ENCODE data around the gene RASSF5. TPM values are rescaled to one million over a fixed set of nuclear protein-coding genes. Genes with fewer than 3 reads are reported as not detected.
A peak's percentile ranks its signal among the peaks of the same experiment; 100 is the strongest.

RASSF5 gene
- total RNA-seq, 1 experiment from 2014 or later: 7.9 TPM

DNA sequence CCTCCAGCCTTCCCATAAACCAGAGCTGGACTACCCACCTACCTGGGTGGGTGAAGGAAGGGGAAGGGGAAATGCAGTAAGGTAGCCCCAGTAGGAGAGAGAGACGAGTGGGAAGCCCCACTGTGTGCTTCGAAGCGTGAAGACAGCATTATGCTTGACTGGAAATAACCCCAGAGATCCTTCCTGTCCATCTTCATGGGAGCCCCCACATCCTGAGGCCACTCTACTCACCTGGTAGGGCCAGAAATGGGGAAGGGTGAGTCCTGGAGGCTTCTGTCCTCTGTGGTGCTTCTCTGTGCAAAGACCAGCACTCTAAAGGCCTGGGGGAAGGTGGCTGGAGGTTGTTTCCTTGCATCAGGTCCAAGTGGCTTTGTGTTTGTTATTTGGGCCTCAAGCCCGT lies 10.0 kb upstream of the RASSF5 start:
- no peak for DNase-seq (ENCODE audit: low spot score)

DNA sequence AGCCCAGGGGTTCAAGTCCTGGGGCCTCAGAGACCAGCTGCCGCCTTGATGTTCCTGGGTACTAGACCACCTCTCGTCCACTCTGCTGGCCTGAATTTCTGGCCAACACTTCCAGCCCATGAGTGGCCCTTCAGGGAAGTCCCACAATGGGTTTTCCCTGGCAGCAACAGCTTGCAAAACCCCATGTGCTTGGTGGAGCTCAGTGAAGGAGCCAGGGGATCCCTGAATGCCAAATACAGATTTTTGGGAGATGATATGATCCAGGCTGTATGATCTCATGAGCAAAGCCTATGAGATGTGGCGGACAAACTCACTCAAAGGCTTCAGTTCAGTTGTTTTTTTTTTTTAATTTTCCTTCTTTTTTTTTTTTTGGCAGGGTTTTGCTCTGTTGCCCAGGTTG lies 9.6 kb upstream of the RASSF5 start:
- DNase-seq (ENCODE audit: low spot score): no peak

DNA sequence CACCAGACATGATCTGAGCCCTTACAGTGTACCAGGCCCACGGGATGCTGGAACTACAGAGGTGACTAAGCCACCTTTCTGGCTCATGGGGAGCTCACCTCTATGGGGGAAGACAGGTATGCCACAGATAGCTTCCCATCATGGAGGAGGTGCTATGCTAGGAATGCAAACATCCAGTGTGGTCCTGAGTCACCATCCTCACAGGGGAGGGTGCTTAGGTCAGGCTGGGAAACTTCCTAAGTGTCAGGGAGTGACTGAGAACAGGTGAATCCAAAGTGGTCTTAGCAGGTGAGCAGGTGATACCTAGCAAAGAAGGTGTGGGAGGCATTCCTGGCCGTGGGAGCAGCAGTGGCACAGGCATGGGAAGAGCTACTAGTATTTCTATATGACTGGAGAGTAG lies 8.6 kb upstream of the RASSF5 start:
- DNase-seq (ENCODE audit: low spot score): no peak

DNA sequence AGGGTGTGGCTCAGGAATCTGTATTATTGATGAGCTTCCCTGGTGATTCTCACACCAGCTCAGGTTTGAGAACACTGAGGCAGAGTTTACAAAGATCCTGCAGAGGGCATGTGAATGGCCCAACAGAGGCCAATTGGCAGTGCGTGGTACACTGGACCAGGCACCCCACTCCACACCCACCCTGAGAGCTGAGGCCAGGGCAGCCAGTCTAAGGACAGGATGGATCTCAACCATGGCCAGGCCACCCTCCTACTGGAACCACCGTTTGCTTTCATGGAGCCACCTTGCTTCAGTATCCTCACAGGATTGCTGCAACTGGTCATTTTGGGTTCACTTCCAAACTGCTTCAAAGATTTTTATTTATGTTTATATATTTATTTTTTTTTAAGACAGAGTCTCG lies 7.3 kb upstream of the RASSF5 start:
- no peak for DNase-seq (ENCODE audit: low spot score)

DNA sequence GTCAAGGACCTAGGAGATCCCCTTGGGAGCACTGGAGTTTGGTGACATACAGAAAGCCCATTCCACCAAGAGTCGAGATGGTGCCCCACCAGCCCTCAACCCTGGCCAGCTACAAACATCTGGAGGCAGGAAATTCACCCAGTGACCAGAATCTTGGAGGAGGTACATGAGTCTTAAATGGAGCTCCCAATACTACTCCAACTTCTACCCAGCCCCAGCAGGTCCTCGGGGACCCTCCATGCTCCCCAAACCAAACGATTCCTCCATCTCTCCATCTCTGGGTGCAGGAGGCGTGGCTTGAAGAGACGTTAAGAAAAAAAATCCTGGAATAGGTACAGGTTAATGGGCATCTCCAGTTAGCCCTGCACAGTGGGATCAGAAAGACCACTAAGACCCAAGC lies 5.5 kb upstream of the RASSF5 start:
- no peak for DNase-seq (ENCODE audit: low spot score)

DNA sequence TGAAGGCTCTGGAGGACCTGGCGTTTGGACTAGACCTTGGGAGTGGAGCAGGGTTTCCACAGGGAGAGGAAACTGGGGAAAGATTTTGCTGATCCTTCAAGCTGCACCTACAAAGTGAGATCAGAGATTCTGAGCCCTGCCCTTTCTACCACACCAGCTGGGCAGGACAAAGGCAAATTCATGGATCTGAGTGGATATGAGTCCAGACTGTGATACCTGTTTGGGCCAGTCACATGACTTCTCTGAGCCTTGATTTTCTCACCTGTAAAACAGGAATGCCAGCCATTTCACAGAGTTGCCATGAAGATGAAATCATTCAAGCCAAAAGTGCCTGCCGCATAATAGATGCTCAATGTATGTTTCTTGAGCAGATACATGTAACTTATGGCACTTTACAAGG lies 4.9 kb upstream of the RASSF5 start:
- DNase-seq (ENCODE audit: low spot score): no peak

DNA sequence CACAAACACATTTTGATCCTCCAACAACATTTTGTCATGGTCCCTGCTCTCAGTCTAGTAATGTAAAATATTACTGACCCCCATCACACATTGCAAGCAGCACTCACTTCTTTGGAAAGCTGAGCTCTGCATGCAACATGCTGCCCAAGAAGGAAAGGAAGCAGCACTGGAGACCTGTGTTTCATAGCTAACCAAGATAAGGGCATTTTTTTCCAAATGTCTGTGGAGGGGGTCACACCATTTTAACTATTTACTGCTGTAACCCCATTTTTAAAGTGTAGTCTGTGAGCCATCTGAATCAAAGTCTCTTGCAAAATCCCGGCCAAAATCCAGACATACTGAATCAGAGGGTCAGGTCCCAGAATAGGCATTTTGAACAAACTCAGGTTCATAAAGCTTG lies 4.5 kb upstream of the RASSF5 start:
- DNase-seq (ENCODE audit: low spot score): no peak

DNA sequence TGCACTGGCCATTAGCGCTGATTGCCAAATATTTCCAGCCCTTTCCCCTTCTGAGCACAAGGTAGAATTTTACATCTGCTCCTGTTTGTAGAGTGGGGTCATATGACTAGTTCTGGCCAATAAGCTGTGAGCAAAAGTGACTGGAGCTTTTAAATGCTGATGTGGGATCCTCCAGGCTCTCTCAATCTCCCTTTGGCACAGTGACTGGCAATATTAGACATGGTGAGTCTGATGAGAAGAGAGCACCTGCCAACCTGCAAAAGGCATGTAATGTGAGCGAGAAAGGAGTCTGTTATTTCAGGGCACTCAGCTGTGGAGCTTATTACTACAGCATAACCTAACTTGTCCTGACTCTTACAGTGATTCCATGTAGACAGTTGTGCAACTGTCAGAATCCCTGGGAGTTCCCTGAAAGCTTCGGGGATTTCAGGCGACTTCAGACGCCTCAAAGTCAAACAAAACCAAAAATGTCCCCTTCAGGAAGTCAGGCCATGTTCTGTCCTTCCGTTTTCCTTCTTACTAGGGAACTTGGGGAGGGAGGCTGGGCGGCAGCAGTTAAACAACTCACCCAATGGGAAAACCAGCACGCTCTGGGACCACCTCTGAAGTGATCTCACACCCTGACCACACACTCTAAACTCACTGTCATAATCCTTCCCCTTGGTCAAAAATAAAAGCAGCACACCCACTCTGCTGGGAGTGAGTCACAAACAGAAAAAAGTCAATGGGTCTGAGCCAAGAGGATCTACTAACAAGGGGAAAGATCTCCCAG lies 3.6 kb upstream of the RASSF5 start:
- peak; percentile 76 for DNase-seq (ENCODE audit: low spot score)

DNA sequence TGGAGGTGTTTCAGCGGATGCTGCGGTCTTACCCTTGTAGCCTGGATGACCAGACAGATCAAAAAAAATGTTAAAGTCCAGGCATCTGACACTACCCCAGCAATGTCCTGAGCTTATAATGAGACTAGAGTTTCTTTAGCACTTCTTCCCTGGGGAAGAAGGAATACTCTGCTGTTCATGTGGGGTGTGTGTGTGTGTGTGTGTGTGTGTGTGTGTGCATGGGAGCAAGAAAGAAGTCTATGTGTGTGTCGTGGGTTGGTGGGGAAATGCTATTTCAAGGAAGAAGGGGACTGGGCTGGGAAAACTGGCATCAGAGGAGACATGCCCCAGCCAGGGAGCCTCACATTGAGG lies 3.0 kb upstream of the RASSF5 start:
- no peak for DNase-seq (ENCODE audit: low spot score)

DNA sequence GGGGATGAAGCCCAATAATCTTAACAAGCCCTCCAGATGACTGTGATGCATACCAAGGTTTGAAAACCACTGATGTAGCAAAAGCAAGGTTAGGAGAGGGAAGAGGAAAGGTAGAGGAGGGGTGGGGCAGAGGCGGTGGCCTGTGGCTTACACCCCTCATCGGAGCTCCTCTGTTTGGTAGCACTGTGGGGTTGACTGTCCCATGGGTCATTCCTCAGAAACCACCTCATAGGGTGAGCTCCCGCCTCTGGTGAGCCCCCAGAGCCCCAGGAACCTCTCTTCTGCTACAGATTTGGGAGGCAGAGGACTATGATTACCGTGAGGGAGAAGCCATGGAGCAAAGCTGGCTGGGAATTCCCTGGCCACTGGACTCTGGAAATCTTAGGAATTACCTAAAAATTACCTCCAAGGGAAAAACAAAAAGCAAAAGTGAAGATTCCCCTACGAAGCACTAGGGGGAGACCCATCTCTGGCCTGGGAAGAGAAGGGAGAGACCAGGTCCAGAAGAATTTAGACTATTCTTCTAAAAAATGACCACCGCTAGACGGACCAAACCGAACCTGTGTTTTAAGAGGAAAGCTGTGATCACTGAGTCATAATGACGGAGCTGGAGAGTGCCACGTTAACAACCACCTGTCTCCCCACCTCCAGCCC lies 1.5 kb upstream of the RASSF5 start:
- DNase-seq (ENCODE audit: low spot score): no peak

DNA sequence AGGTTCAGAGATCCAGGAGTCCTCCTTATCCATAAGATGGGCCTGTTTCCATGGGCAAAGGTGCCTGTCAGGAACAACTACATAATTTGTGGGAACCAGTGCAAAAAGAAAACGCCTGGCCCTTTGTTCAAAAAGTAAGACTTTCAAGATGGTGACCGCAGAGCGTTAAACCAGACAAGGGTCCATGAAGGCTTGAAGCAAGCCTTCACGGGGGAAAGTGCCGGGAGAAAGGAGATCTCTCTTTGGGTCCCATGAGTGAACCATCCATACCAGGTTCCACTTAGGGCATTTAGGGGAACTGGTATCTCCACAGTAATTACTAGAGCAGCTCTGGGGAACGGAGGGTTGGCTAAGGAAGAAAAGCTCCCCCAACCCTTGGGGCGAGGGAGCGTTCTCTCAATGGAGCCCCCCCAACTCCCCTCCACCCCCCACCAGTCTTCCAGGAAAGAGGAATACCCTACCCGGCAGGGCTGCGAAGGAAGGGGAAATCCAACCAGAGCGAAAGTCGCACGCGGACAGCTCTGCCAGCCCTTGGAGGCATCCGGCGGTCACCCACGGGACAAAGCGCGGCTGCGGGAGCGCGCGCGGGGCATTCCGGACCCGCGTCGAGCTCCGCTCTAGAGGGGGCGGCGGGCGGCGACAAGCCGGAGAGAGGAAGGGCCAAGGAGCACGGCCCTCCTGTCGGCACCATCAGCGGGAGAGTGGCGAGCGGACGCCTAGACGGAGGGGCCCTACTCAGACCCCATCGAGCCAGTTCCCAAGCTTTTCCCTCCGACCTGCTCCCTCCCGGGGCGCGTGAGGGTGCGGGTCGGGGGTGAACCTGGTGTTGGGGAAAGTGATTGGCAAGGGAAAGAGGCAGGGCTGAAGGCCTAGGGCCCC lies 687 bp upstream of the RASSF5 start:
- DNase-seq (ENCODE audit: low spot score): no peak

DNA sequence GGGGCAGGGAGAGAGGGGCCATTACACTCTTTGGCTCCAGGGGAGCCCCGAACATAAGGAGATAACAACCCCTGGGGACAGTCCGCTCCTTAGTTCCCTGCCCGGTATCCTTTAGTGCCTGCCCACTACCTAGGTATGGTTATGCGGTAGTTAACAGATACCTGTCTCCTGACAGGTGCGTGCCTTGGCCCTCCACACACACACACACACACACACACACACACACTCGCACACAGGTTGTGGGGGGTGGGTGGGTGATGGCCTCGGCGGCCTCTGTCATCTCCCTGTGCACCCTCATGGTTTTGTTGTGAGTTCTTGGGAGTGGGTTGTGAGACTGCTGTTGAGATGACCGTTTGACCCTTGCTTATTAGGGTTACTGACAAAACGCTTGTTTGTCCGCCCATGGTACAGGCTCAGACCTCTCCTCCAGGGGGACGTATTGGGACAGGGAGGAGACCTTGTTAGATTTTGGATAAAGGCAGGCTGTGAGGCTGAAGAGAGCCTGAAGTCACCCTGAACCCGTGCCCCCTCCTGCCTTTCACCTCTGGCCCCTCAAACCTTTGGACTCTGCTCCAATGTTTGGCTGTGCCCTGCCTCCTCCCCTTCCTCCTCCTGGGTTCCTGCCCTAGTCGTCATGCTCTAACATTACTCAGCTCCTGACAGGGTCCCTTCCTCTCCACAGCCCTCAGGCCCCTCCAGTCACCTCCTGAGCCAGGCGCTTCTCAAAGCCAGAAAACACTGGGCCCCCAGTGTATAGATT lies 979 bp downstream of the RASSF5 start:
- no peak for DNase-seq (ENCODE audit: low spot score)

DNA sequence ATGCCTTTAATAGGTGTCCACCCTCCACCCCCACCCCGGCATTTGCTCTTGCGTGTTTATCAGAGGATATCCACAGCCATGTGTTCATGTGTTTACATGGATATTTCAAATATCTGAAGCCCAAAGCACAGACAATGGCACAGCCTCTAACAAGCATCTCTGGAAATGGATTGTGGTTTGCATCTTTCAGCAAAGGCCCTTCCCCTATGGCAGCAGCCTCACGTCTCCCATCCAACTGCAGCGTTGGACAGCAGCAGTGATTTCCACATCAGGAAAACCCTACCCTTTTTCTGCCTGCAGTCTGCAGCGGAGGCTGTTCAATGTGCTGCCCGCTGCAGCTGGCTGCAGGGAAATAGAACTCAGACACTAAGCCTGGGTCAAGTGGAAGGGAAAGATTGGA lies 1.6 kb downstream of the RASSF5 start:
- no peak for DNase-seq (ENCODE audit: low spot score)

DNA sequence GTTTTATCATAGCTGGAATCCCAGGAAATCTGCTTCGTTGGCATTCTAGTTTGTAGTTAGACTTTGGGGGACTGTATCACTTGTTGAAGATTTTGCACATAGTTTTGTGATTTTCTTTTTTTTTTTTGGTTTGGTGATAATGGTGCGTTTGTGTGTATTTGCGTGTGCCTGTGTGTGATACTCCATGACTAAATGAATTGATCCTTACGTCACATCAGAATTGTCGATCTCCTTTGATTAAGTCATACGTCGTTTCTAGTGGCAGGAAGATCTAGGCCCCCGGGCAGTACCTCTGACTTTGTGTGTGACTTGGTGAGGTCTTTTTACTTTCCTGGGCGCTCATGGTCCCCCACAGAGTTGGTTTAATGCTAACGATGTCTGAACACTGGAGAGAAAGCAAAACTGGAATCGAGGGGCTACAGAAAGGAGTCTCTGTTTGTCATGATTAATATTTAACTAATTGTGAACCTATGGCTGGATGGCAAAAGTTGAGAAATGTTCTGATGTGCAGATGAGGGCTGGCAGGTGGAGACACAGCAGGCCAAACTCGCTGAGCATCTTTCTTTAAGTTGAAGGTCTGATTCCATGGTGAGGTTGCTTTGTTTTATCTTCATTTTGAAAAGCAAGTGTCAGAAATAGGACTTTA lies 2.4 kb downstream of the RASSF5 start:
- no peak for DNase-seq (ENCODE audit: low spot score)

DNA sequence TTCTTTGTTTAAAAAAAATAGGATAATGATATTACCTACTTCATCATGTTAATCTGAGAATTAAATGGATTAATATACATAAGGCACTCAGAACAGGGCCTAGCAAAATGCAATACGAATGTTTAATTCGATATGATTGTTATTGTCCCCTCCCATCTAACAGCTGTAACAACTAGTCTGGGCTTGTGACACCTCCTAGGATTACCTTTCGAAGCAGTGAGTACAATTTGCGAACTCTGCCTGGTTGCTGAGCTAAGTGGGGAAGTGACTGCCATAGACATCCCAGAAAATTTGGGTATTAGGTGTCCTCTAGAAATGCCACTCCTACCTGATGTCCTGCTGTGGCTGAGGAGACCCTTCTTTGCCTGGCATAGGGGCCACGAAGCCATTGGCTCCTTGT lies 3.0 kb downstream of the RASSF5 start:
- no peak for DNase-seq (ENCODE audit: low spot score)

DNA sequence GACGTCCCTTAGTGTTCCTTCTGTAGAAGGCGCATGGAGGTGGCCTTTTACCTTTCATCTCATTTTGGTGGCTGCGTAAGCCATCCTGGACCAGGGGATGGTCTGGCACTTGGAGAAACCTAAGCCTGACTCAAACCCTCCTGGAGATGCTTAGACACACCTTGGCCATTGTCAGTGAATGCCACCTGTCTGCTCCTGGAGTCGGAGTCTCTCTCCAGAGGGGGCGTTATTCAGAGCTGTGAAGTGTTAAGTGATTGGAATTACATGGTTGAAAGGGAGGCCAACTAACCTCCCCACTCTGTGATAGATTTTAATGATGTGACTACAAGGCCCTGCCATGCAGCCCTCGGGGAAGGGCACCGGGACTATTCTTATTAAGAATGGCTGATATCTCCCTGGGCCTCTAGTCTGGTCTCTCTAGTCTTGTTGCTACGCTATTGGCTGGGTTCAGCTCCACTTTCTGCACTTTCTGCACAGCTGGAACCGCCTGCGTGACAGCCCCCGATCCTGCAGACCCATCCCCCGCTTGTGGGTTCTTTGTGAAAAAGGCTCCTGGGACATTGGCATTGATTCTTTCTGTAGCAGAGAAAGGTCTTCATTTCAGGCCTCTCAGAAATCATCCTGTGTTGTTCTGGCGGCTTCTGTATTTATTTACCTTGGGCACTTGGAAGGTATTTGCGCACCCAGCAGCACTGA lies 4.2 kb downstream of the RASSF5 start:
- no peak for DNase-seq (ENCODE audit: low spot score)

DNA sequence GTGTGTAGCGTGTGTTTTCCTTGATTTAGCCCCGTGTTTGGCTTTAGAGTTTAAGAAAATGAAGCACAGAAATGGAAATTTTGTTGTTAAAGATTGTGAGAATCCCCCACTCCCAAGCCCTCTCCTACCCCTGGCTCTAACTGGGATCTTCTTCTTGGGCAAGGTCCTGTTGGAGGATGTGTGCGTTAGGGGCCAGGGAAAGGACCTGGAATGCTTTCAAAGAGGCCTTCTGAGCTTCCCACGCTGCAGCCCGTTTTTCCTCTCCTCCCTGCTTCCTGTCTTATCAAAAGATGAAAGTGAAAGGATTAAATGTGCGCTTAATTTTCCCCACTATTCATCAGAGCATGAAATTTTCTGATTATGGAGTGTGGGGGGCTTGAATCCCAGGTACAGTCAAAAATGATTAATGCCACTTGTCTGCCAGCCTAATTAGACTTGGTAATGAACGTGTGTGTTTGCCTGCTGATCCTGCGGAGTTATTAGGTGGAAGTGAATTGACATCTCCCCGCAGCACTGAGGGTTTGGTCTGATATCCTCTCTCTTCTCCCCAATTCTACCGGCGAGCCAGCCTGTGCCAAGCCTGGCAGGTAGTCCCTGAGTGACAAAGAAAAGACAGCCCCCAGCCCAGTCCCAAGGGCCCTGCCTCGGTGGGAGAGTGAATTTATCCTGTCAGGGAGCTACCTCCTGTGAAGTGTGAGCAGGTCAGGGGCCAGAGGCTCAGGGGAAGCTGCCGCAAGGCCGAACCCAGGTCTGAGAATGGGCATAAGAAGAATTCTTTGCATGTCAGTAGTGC lies 4.9 kb downstream of the RASSF5 start:
- no peak for DNase-seq (ENCODE audit: low spot score)

DNA sequence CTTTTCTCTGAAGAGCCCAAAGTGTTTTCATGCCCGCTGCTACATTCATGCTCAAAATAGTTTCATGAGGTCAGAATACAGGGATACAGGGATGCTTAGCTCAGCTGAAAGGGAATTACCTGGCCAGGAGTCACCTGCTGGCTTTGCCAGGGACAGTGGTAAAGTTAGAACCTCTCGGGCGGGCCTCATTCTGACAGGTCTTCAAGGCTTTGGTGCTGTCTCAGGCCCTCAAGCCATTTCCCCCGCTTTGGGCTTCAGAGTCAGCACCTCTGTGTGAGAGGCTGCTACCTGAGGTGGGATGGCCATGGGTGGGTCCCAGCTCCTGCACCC lies 5.5 kb downstream of the RASSF5 start:
- peak; percentile 32 for DNase-seq (ENCODE audit: low spot score)

DNA sequence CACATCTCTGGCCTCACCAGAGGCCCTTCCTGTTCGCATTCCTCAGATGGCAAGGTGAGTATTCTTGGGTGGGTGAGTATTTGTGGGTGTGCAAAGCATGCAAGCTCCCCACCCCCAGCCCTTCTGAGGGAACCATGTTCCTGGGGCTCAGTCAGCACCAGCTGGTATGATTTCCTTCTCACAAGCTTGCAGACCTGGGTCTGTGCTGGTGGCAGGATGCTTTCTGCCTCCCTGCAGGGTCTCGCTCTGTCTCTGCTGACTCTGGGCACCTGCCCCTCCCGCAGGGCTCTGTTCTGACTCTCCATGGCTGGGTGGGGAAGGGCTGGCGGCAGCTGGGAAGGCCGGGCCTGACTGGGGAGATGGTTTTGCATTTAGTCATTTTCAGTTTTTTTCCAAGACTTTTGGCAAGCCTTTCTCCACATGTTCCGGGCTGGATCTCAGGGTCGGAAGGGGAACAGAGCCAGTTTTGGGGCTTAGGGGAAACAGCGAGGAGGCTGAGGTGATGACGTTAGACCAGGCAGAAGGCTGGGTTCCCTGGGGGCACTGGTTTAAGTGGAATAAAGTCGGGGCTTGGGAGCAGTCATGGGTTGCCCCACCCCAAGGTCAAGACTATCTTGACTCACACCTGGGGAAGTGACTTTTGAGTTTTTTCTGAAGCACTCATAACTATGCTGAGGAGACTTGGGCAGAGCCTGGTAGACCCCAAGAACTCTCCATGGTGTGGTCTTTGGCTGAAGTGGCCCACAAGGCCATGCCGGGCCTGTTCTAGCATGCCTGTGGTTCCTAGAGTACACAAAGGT lies 6.2 kb downstream of the RASSF5 start:
- DNase-seq (ENCODE audit: low spot score): peak; percentile 75

All from HT-29 (cell line).